Smooth muscle cell (in vitro differentiated cells): ENCODE results near the gene FOXD3. TPM values are rescaled to one million over a fixed set of nuclear protein-coding genes. Genes with fewer than 3 reads are reported as not detected.
"Not testable (repeated sequence)": the region's sequence is repeated elsewhere in the genome, so short reads cannot be mapped to it uniquely, and the experiment has no call there.

Experiments used
- DNase-seq: peaks from one replicate; lab custom pipeline; 2025; ENCODE audit not compliant: unreplicated experiment; lab: John Stamatoyannopoulos, UW
- H2AFZ ChIP-seq: fragments of 200-600 bp; sonication (generic); 2 replicates; pipeline ENCODE4 v1.6.0; 2016; ENCODE audit warnings: antibody characterized with exemption, low read depth, mild to moderate bottlenecking
- H3F3A ChIP-seq: fragments of 200-600 bp; sonication (generic); 2 replicates; pipeline ENCODE4 v1.6.0; 2017; ENCODE audit warnings: antibody characterized with exemption, low read depth
- H3K27ac ChIP-seq: fragments of 200-600 bp; sonication (generic); 2 replicates; pipeline ENCODE4 v1.5.1; 2016; ENCODE audit warnings: low read depth, mild to moderate bottlenecking
- H3K27me3 ChIP-seq: fragments of 200-600 bp; sonication (generic); 2 replicates; pipeline ENCODE4 v1.6.1; 2016; ENCODE audit warnings: low read depth, mild to moderate bottlenecking
- H3K36me3 ChIP-seq: fragments of 200-600 bp; sonication (generic); 2 replicates; pipeline ENCODE4 v1.5.1; 2016; ENCODE audit warnings: low read depth
- H3K4me1 ChIP-seq: fragments of 200-600 bp; sonication (generic); 2 replicates; pipeline ENCODE4 v1.5.1; 2016; ENCODE audit warnings: low read depth
- H3K4me2 ChIP-seq: fragments of 200-600 bp; sonication (generic); 2 replicates; pipeline ENCODE4 v1.6.0; 2016; ENCODE audit warnings: mild to moderate bottlenecking
- H3K4me3 ChIP-seq: fragments of 200-600 bp; sonication (generic); 2 replicates; pipeline ENCODE4 v1.5.1; 2016; ENCODE audit warnings: mild to moderate bottlenecking
- H3K79me2 ChIP-seq: fragments of 200-600 bp; sonication (generic); 2 replicates; pipeline ENCODE4 v1.6.0; 2016; ENCODE audit warnings: low read depth, mild to moderate bottlenecking
- H3K9ac ChIP-seq: fragments of 200-600 bp; sonication (generic); 2 replicates; pipeline ENCODE4 v1.6.0; 2016; ENCODE audit warnings: low read depth
- H3K9me3 ChIP-seq: fragments of 200-600 bp; sonication (generic); replicated peaks from 2 replicates; pipeline ENCODE4 v1.5.1; 2016; ENCODE audit warnings: low read depth
- H4K20me1 ChIP-seq: fragments of 200-600 bp; sonication (generic); 2 replicates; pipeline ENCODE4 v1.6.0; 2016; ENCODE audit warnings: low read depth
- CTCF ChIP-seq: fragments of 200-600 bp; sonication (generic); IDR thresholded peaks from 2 replicates; pipeline ENCODE4 v1.5.1; 2017; ENCODE audit warnings: borderline replicate concordance, mild to moderate bottlenecking, antibody characterized with exemption; ENCODE audit not compliant: insufficient read depth, poor library complexity, severe bottlenecking
- WGBS: methylation state at CpG from one replicate; pipeline ENCODE4 v1.1.7; 2016; ENCODE audit warnings: low lambda C conversion rate; 5-methylcytosine and 5-hydroxymethylcytosine counted together
- polyA plus RNA-seq: library from polyadenylated mRNA; unstranded; fragments of >200 nt; fragmentation: Nextera tagmentation; extraction: Ambion mirVana; gene quantifications from 2 replicates; pipeline ENCODE4 v1.2.1, GENCODE V29; 2016
- total RNA-seq: library from RNA; depleted of rRNA; stranded (reverse); fragments of >200 nt; gene quantifications from 2 replicates; pipeline ENCODE4 v1.2.3, GENCODE V29; 2014

The FOXD3 gene
- total and polyA plus RNA-seq, 2 experiments from 2014 or later: not detected

- no peaks in the 10 kb centered on the region for H3K79me2 ChIP-seq
- no peaks in the 10 kb centered on the region for H3K9me3 ChIP-seq
- no CpG with 5 or more reads among the region's 1 CpG for WGBS
- H3K4me3 ChIP-seq: no peak overlapping the region
- no peak overlapping the region for H2AFZ ChIP-seq
- DNase-seq: no peak
- H3K27ac ChIP-seq: no peak overlapping the region
- H3K36me3 ChIP-seq: no peaks in the 10 kb centered on the region
- no peak overlapping the region for H3K9ac ChIP-seq
- H3K4me1 ChIP-seq: no peaks in the 10 kb centered on the region
- H4K20me1 ChIP-seq: no peaks in the 10 kb centered on the region
- no peaks in the 10 kb centered on the region for H3F3A ChIP-seq
- TF ChIP-seq CTCF: no peak
- H3K27me3 ChIP-seq: peaks cover 5% of the 10 kb centered on the region
- no peak overlapping the region for H3K4me2 ChIP-seq
Observed at GRCh38 chr1:63343922-63344321, 21.6 kb downstream of the FOXD3 start.

- no peaks in the 10 kb centered on the region for H3K9me3 ChIP-seq
- H3K4me1 ChIP-seq: peaks cover 20% of the 10 kb centered on the region
- 89% methylated on average over 5 of the region's 5 CpGs for WGBS
- no peak overlapping the region for H2AFZ ChIP-seq
- DNase-seq: no peak
- no peak overlapping the region for H3K9ac ChIP-seq
- no peaks in the 10 kb centered on the region for H4K20me1 ChIP-seq
- no peaks in the 10 kb centered on the region for H3K36me3 ChIP-seq
- TF ChIP-seq CTCF: no peak
- H3K27ac ChIP-seq: no peak overlapping the region
- H3K79me2 ChIP-seq: no peaks in the 10 kb centered on the region
- no peaks in the 10 kb centered on the region for H3F3A ChIP-seq
- no peak overlapping the region for H3K4me2 ChIP-seq
- H3K4me3 ChIP-seq: no peak overlapping the region
- H3K27me3 ChIP-seq: peaks cover 43% of the 10 kb centered on the region
Observed at GRCh38 chr1:63350320-63350719, 28.0 kb downstream of the FOXD3 start.

GRCh38 chr1:63352736-63353135 lies 30.4 kb downstream of the FOXD3 start:
- no peak overlapping the region for H3K4me3 ChIP-seq
- H3K4me1 ChIP-seq: peaks cover 20% of the 10 kb centered on the region
- no peak overlapping the region for H2AFZ ChIP-seq
- no peaks in the 10 kb centered on the region for H3K9me3 ChIP-seq
- no peaks in the 10 kb centered on the region for H4K20me1 ChIP-seq
- no peak overlapping the region for H3K27ac ChIP-seq
- H3F3A ChIP-seq: no peaks in the 10 kb centered on the region
- DNase-seq: no peak
- no peak overlapping the region for H3K9ac ChIP-seq
- no peaks in the 10 kb centered on the region for H3K36me3 ChIP-seq
- WGBS: 76% methylated on average over 2 of the region's 2 CpGs
- H3K4me2 ChIP-seq: no peak overlapping the region
- H3K79me2 ChIP-seq: no peaks in the 10 kb centered on the region
- peaks cover 43% of the 10 kb centered on the region for H3K27me3 ChIP-seq
- no peak for TF ChIP-seq CTCF

- Histone ChIP-seq H3K27me3 (peaks cover 37% of the 10 kb centered on the region), H3K4me1 (peaks cover 20% of the 10 kb centered on the region)
- H3K4me2 ChIP-seq, DNase-seq, H3K9me3 ChIP-seq, H3F3A ChIP-seq, H3K9ac ChIP-seq, H3K36me3 ChIP-seq, H3K27ac ChIP-seq, H3K4me3 ChIP-seq, H3K79me2 ChIP-seq, H4K20me1 ChIP-seq, H2AFZ ChIP-seq: not testable (repeated sequence)
- 100% methylated on average over 1 of the region's 2 CpGs for whole genome bisulfite sequencing
Observed at GRCh38 chr1:63356234-63356633, 33.9 kb downstream of the FOXD3 start.
